Stomach (tissue), 4 donors: Measurements from ENCODE around the gene FOXI1.

Source experiments
- CTCF ChIP-seq, 7 experiments: fragments of 450-650 bp in 4 of 7; fragments of 200-600 bp in 3 of 7; sonication (generic) in 3 of 7; IDR thresholded peaks; one replicate each; pipeline ENCODE4 v1.5.1; 2016 to 2019; ENCODE audit warnings: antibody characterized with exemption in 7 of 7, control low read depth in 2 of 7, mild to moderate bottlenecking in 1 of 7
- EP300 ChIP-seq: sonication (generic); formaldehyde crosslinking; IDR thresholded peaks from one replicate; pipeline ENCODE4 v1.6.1; 2017; ENCODE audit warnings: antibody characterized with exemption
- POLR2AphosphoS5 ChIP-seq, 3 donors: sonication (generic); formaldehyde crosslinking; IDR thresholded peaks; one replicate each; pipeline ENCODE4 v1.6.1; 2016; ENCODE audit warnings: antibody characterized with exemption in 3 of 3

- TF ChIP-seq CTCF (IDR thresholded peaks at IDR 0.05) (no peak), EP300 (no peak), POLR2AphosphoS5 (IDR thresholded peaks at IDR 0.05) (no peak)
Observed at GRCh38 chr5:170107674-170108073, 2.0 kb downstream of the FOXI1 start.
